GM04503 (cell line): ENCODE measurements around the gene CKM.

Experiments
- DNase-seq: peaks from one replicate; pipeline ENCODE4 v3.0.0-alpha.2; 2012; ENCODE audit warnings: low read depth

The CKM gene

GRCh38 chr19:45322744-45323281, at the start of gene CKM:
Gene CKM, minus strand, starts transcription at chr19:45322875. Its CDS starts 3,162 bp downstream, at chr19:45319713.
- no peak for DNase-seq

DNA sequence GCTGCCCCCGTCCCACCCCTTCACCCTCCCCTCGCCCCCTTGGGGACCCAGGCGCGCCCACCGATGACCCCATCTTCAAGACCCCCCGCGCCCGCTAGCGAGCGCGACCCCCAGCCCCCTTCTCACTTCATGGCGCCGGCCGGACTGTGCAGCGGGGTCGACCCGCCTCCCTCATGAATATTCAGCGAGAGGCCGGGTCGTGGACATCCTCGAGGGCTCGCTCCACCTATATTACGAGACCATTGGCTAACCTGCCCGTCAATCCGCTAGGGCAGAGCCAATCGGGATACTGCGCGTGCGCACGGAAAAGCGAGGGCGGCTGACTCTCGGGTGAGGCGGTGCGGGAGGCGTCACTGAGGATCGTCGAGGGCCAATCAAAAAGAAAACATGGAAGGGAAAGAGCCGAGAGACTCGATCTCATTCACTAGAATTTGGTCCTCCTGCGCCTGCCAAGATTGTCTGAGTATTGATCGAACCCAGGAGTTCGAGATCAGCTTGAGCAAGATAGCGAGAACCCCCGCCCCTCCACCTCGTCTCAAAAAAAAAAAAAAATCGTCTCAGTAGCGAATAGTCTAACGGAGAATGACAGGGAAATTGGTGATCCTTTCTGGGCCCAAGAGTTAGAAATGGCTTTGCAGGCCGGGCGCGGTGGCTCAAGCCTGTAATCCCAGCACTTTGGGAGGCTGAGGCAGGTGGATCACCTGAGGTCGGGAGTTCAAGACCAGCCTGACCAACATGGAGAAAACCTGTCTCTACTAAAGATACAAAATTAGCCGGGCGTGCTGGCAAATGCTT, 47.9 kb upstream of the CKM start, which contains the start of gene ERCC2:
Gene ERCC2, minus strand, starts transcription at position 164 of the 795 bp plus-strand sequence. Its CDS starts 33 bp downstream, at position 131.
- peak; percentile 94 for DNase-seq

DNA sequence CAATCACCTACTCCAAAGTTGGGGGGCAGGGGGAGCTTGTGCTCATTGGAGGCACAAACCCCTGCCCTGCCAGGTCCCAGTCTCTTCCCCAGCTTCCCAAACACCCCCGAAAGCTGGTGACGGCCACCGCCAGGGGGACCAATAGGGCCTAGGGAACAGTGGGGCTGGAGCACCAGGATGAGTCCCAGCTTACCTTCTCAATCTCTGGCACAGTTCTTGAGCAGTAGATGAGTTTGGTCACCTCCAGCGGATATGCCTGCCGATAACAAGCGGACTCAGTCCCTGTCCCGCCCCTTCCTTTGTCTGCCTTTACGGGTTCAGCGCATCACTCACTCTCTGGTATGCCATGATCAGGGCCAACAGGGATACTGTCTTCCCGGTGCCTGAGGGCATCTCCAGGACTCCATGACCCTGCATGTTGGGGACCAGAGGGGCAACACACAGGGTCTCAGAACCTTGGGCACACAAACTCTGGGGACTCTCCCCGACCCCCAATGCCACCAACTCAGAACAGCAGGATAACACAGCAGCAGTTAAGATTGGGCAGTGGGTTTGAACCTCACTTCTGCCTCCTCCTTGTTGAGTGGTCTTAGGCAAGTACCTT, 46.2 kb upstream of the CKM start:
- DNase-seq = no peak

DNA sequence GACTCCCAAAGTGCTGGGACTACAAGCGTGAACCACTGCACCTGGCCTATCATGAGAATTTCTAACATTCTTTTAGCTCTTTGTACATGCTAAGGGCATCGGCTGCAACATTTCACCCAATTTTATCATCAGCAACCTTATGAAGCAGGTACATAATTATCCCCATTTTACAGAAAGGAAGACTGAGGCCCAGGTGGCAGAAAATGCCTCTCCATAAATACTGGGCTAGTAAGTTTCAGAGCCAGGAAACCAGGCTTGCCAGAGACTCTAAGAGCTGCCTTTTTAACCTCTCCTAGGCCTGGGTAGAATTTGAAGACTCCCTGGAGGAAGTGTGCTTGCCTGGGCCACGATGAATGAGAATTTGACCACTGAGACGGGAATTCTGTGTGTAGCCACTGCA, 45.5 kb upstream of the CKM start:
- DNase-seq = no peak

GRCh38 chr19:45364696-45365095, 42.0 kb upstream of the CKM start:
- no peak for DNase-seq

- no peak for DNase-seq
These were observed 41.3 kb upstream of the CKM start for GRCh38 chr19:45363861-45364459.

DNA sequence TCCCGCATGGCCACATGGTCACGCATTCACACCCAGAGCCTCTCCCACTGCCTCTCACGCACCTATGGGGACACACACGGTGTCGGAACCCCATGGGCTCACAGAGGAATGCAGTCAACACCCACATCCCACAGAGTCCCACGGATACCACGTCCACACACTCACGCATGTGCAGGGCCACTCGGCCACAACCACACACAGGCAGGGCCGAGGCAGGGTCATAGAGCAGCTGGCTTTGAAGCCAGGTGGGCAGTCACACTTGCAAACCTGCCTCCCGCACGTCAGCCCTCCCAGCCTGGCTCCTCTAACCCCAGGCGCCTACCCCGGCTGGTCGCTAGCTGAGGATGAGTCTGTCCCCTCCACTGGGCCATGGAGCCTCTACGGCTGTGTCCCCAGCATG, 39.6 kb upstream of the CKM start:
- DNase-seq = no peak

GRCh38 chr19:45361608-45362007, 38.9 kb upstream of the CKM start:
- no peak for DNase-seq

DNA sequence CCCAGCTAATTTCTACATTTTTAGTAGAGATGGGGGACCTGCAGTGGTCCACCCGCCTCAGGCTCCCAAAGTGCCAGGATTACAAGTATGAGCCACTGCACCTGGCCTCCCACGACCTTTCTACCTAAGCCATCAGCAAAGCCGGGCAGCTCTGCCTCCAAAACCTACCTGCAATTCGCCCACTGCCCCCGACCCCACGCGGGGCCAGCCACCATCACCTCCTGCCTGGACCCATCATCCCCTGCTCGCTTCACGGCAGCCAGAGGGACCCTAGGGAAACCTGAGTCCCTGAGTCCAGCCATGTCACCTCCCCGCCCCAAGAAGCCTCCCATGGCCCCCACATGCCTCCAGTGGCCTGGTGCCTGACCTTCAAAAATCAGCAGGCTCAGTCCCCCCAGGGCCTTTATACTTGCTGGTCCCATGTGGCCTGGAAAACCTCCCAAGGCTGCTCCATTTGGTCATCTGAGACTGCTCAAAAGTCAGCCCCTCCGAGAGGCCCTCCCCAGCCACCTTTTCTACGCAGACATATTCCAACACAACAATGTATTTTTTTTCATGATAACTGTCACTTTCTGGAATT, 35.6 kb upstream of the CKM start:
- no peak for DNase-seq

DNA sequence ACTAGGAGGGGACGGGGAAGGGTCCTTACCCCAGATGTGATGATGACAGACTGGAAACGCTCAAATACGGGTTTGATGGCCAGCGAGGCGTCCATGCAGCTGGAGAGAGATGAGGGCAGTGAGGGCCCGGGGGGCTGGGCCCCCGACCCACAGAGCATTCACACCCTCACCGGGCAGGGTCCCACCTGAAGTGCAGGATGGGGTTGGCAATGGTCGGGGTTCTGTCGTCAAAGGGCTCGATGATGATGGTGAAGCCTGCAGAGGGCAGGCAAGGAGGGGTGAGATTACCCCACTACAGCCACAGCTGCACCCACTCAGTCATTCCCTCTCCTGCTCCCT, 34.7 kb upstream of the CKM start:
- DNase-seq = no peak

- DNase-seq = no peak
These were observed 34.2 kb upstream of the CKM start for GRCh38 chr19:45356760-45357444.

GRCh38 chr19:45355910-45356309, 33.2 kb upstream of the CKM start:
- DNase-seq = no peak

GRCh38 chr19:45355402-45355801, 32.7 kb upstream of the CKM start:
- DNase-seq = no peak

- DNase-seq = no peak
These were observed 31.7 kb upstream of the CKM start for GRCh38 chr19:45354241-45354842.

DNA sequence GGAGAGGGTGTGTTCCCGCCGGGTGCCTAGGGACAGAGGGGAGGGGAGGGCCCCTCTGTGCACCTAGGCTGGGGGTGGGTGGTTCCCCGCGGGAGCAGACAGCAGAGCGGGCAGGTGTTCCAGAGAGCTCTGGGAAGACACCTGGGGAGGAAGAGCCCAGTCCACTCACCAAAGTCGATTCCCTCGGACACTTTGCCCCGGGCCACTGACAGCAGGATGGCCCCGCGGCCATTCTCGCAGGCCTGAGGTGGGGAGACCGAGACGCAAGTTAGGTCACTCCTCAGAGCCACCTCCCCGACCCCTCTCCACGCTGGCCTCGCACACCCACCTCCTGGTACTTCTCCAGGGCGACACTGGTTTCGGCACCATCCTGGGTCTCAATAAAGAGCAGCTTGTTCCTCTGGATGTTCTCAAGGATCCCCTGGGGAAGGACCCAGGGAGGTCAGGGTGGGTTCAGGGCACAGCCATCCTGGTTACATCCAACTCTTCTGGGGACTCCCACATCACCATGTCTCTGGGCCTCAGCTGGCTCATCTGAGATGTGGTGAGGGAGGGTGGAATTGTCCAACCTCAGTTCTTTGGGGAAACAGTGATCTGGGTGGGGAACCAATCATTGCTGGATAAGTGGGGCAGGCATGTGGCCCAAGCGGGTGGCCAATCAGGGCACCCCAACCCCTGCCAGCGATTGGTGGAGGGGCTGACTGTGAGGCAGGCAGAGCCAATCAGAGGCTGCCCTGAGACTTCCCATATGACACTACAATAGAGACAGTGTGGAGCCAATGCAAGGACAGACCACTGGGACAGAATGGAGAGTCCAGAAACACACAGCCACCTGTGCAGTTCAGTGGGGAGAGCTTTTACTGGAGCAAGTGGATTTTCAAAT, 30.5 kb upstream of the CKM start:
- no peak for DNase-seq

DNA sequence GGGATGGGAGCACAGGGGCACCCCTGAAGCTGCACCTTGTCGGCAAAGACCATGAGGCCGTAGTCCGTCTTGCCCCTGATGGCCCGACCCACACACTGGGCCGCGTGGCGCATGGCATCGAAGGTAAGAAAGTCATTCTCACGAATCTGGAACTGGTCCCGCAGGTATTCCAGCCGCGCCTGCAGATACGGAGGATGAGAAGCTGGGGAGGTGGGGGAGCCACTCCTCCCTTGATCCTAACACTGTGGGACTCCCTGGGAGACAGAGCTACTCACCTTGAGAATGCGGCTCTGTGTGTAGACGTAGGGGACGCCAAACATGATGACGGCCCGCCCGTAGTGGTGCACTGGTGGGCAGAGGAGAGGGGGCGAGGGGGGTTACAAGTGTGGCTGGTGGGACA, 29.8 kb upstream of the CKM start:
- DNase-seq = no peak

GRCh38 chr19:45352062-45352461, 29.4 kb upstream of the CKM start:
- DNase-seq = no peak

- DNase-seq = no peak
These were observed 28.8 kb upstream of the CKM start for GRCh38 chr19:45351401-45351952.

- no peak for DNase-seq
These were observed 27.9 kb upstream of the CKM start for GRCh38 chr19:45350477-45351058.

- no peak for DNase-seq
These were observed 26.8 kb upstream of the CKM start for GRCh38 chr19:45349430-45349941.
